ENCODE results near the gene ZBTB39.
"Not testable (repeated sequence)": the region's sequence is repeated elsewhere in the genome, so short reads cannot be mapped to it uniquely, and the experiment has no call there.

The ZBTB39 gene

GRCh38 chr12:57019983-57020719, 13.8 kb upstream of the ZBTB39 start:
- peaks cover 2% of the 10 kb centered on the region for H3K27me3 ChIP-seq (ENCODE audit: insufficient read depth, poor library complexity, severe bottlenecking)
- no peak for DNase-seq (ENCODE audit: low read depth in 1 of 2, low spot score in 1 of 2)
- H3K27ac ChIP-seq (replicated peaks), result no peak overlapping the region
- no peak for TF ChIP-seq GABPA (IDR thresholded peaks at IDR 0.05; ENCODE audit: low read depth)
- TF ChIP-seq POLR2AphosphoS5 (IDR thresholded peaks at IDR 0.05; ENCODE audit: low read depth), result no peak
- no peak for TF ChIP-seq REST (IDR thresholded peaks at IDR 0.05; ENCODE audit: insufficient replicate concordance, low read depth)
- TF ChIP-seq, protein P1, sequence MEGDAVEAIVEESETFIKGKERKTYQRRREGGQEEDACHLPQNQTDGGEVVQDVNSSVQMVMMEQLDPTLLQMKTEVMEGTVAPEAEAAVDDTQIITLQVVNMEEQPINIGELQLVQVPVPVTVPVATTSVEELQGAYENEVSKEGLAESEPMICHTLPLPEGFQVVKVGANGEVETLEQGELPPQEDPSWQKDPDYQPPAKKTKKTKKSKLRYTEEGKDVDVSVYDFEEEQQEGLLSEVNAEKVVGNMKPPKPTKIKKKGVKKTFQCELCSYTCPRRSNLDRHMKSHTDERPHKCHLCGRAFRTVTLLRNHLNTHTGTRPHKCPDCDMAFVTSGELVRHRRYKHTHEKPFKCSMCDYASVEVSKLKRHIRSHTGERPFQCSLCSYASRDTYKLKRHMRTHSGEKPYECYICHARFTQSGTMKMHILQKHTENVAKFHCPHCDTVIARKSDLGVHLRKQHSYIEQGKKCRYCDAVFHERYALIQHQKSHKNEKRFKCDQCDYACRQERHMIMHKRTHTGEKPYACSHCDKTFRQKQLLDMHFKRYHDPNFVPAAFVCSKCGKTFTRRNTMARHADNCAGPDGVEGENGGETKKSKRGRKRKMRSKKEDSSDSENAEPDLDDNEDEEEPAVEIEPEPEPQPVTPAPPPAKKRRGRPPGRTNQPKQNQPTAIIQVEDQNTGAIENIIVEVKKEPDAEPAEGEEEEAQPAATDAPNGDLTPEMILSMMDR (IDR thresholded peaks at IDR 0.05; ENCODE audit: insufficient read depth, low read length), result no peak
- no peak for TF ChIP-seq SPI1 (IDR thresholded peaks at IDR 0.05; ENCODE audit: borderline replicate concordance, low read depth)
- no peak overlapping the region for H3K4me3 ChIP-seq (replicated peaks; ENCODE audit: insufficient read depth, low read length)

GRCh38 chr12:57018906-57019305, 12.6 kb upstream of the ZBTB39 start:
- H3K27me3 ChIP-seq (ENCODE audit: insufficient read depth, poor library complexity, severe bottlenecking), result peaks cover 3% of the 10 kb centered on the region
- DNase-seq (ENCODE audit: low read depth in 1 of 2, low spot score in 1 of 2), result no peak
- H3K27ac ChIP-seq (replicated peaks), result no peak overlapping the region
- H3K4me3 ChIP-seq (replicated peaks; ENCODE audit: insufficient read depth, low read length), result no peak overlapping the region
- TF ChIP-seq GABPA (IDR thresholded peaks at IDR 0.05; ENCODE audit: low read depth), result no peak
- TF ChIP-seq SPI1 (IDR thresholded peaks at IDR 0.05; ENCODE audit: borderline replicate concordance, low read depth), result no peak
- no peak for TF ChIP-seq REST (IDR thresholded peaks at IDR 0.05; ENCODE audit: insufficient replicate concordance, low read depth)
- TF ChIP-seq, protein P1 (IDR thresholded peaks at IDR 0.05; ENCODE audit: insufficient read depth, low read length), result no peak
- no peak for TF ChIP-seq POLR2AphosphoS5 (IDR thresholded peaks at IDR 0.05; ENCODE audit: low read depth)

GRCh38 chr12:57018353-57018752, 12.0 kb upstream of the ZBTB39 start:
- not testable (repeated sequence) for DNase-seq (ENCODE audit: low read depth in 1 of 2, low spot score in 1 of 2); H3K27me3 ChIP-seq (ENCODE audit: insufficient read depth, poor library complexity, severe bottlenecking); H3K27ac ChIP-seq (replicated peaks); H3K4me3 ChIP-seq (replicated peaks; ENCODE audit: insufficient read depth, low read length)

GRCh38 chr12:57016348-57016747, 10.0 kb upstream of the ZBTB39 start, which contains the start of gene TAC3:
TAC3 (minus strand) TSS chr12:57016529; CDS start chr12:57015797, 732 bp downstream.
- Histone ChIP-seq H3K27me3 (ENCODE audit: insufficient read depth, poor library complexity, severe bottlenecking) (peaks cover 3% of the 10 kb centered on the region), H3K4me3 (replicated peaks; ENCODE audit: insufficient read depth, low read length) (no peak within 1 kb of the TSS), H3K27ac (replicated peaks) (no peak within 1 kb of the TSS)
- no peak for DNase-seq (ENCODE audit: low read depth in 1 of 2, low spot score in 1 of 2)
- TF ChIP-seq REST (IDR thresholded peaks at IDR 0.05; ENCODE audit: insufficient replicate concordance, low read depth), result no peak
- TF ChIP-seq SPI1 (IDR thresholded peaks at IDR 0.05; ENCODE audit: borderline replicate concordance, low read depth), result no peak
- TF ChIP-seq POLR2AphosphoS5 (IDR thresholded peaks at IDR 0.05; ENCODE audit: low read depth), result no peak
- TF ChIP-seq GABPA (IDR thresholded peaks at IDR 0.05; ENCODE audit: low read depth), result no peak
- TF ChIP-seq, protein P1 (IDR thresholded peaks at IDR 0.05; ENCODE audit: insufficient read depth, low read length), result no peak
